Measurements from ENCODE around the gene GABPB1.

The GABPB1 gene

DNA sequence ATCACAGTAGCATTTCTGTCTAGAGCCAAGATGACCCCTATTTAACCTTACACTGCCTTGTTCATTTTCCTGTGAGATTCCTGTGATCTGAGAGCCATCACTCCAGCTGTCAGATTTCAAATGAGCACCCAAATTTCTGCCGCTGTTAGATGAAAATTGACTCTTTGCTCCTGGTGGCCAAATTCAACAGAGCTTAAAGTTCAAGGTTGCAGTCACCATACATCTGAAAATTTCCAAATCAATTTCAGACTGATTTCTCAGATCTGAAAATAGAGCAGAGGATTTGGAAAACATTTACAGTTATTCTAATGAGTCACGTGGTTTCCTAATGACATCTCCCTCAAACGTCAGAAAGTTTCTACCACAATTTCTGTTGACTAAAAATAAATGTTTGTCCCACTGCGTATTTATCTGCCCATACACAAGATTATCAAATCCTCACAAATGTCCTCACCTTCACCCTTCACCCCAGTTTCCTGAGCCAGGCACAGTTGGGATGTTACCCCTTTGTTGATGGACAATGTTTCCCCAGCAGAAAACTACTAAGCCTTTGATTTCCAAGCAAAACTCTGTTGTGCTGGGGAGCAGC, 105.9 kb downstream of the GABPB1 start:
- H3K4me3 ChIP-seq (replicated peaks; ENCODE audit: low read depth, low read length) = no peak overlapping the region
- no peak for TF ChIP-seq CTCF (IDR thresholded peaks at IDR 0.05; ENCODE audit: low read depth, low read length, missing control alignments)
- DNase-seq (ENCODE audit: extremely low read depth, low read depth) = no peak

DNA sequence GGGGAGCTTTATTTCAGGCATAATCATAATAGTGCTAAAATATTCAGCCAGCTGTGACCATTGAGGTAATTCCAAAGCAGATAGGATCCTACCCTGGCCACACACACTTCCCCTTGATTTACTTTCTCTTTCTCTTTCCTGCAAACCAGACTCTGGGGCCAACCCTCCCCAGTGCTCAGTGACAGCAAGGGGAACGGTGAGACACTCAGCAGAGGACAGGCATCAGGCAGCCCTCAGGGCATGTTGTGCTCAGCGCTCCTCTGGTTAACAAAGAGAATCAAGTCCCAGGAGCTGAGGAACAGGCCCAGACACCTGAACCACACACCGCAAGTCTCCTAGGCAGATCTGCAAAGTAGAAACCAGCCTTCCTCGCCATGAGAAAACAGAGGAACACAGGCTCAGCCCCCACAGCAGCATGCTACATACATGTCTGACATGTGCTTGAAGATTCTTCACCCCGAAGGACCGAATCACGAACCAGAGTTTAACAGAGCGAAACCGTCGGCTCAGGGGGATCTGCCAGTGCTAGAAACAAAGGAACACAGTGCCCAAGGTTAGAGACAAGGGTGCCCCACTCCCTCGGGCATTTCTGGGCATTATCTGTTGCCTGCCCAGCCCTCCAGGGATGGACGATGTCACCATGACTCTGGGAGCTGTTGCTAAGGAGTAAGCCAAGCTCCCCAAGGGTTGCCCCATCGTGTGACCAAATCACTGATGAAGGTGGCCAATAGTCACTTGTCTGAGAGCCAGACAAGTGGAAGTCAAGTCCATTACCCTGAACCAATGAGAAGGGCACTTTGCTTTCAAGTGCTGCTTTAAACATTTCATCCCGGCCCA, 107.0 kb downstream of the GABPB1 start:
- H3K4me3 ChIP-seq (replicated peaks; ENCODE audit: low read depth, low read length) = no peak overlapping the region
- DNase-seq (ENCODE audit: extremely low read depth, low read depth) = no peak
- no peak for TF ChIP-seq CTCF (IDR thresholded peaks at IDR 0.05; ENCODE audit: low read depth, low read length, missing control alignments)

- no peak for TF ChIP-seq CTCF (IDR thresholded peaks at IDR 0.05; ENCODE audit: low read depth, low read length, missing control alignments)
- no peak overlapping the region for H3K4me3 ChIP-seq (replicated peaks; ENCODE audit: low read depth, low read length)
- no peak for DNase-seq (ENCODE audit: extremely low read depth, low read depth)
Observed at GRCh38 chr15:50246631-50247030, 108.4 kb downstream of the GABPB1 start.

DNA sequence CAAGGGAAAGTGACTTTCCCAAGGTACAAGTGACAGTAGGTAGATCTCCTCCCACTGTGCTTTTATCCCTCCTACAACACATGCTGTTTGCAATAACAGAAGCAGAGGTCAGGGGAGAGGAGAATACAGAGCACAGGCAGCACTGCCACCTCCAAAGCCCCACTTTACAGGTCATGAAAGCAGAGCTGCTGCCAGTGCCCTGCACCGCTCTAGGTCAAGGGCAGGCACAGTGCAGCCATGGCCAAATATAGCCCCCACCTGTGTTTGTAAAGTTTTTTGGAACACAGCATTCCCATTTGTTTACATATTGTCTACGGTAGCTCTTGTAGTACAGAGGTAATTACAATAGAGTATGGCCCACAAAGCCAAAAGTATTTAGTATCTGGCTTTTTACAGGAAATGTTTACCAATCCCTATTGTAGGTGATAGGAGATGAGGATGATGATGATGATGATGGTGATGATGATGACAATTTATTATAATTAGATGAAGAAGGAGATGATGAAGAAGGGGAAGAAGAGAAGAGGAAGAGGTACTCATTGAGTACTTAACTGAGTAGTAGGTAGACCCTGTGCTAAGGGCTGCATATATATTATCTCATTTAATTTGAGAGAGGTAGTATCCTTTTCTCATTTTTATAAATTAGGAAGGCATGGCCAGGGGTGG, 109.9 kb downstream of the GABPB1 start:
- DNase-seq (ENCODE audit: extremely low read depth, low read depth) = no peak
- no peak for TF ChIP-seq CTCF (IDR thresholded peaks at IDR 0.05; ENCODE audit: low read depth, low read length, missing control alignments)

DNA sequence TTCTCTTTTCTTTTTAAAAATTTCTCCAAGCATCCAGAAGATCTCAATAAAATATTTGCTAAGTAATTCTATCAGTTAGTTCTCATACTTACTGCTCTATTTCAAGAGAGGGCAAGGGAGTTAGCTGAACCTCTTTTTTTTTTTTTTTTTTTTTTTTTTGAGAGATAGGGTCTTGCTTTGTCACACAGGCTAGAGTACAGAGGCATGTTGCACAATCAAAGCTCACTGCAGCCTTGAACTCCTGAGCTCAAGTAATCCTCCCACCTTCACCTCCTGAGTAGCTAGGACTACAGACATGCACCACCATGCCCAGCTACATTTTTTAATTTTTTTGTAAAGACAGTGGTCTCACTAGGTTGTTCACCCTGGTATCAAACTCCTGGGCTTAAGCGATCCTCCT, 110.8 kb downstream of the GABPB1 start:
- no peak for TF ChIP-seq CTCF (IDR thresholded peaks at IDR 0.05; ENCODE audit: low read depth, low read length, missing control alignments)
- DNase-seq (ENCODE audit: extremely low read depth, low read depth) = no peak
- no peak overlapping the region for H3K4me3 ChIP-seq (replicated peaks; ENCODE audit: low read depth, low read length)

More for the DNA sequence above, 109.9 kb downstream of the GABPB1 start:
- no peak overlapping the region for H3K4me3 ChIP-seq (replicated peaks; ENCODE audit: low read depth, low read length)

DNA sequence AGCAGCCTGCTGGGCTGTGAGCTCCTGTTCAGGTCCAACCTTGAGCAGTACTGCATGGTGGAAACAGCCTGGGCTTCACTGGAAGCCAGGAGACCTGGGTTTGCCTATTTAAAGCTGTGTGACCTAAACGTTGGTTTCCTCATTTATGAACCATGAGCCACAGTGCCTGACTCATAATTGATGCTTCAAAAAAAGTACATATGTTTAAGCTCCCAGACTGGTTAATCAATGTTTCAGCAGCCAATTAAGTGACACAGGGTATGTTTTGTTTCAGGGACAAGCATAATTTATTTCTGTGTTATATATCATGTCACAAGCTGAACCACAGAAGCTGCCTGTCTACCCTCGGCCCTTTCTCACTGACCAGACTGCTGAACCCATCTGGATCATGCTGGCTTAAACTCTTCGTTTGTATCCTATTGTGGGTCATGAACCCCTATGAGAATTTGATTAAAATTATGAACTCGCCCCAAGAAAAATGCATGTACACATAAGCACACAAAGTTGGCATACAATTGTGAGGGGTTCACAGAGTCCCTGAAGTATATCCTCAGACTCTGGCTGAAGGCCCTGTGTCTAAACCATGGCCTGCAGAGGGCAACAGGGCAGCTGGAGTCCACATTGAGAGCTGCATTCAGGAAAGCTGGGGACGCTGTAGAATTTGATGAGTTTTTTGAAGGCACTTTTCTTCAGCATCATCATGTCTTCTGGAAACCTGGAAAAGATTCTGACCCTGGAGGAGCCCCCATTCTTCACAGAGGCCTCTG, 113.1 kb downstream of the GABPB1 start:
- no peak for DNase-seq (ENCODE audit: extremely low read depth, low read depth)
- no peak overlapping the region for H3K4me3 ChIP-seq (replicated peaks; ENCODE audit: low read depth, low read length)
- TF ChIP-seq CTCF (IDR thresholded peaks at IDR 0.05; ENCODE audit: low read depth, low read length, missing control alignments) = no peak

Measured in HFF-Myc (cell line).